Measurements from ENCODE around the gene EVC2.

DNA sequence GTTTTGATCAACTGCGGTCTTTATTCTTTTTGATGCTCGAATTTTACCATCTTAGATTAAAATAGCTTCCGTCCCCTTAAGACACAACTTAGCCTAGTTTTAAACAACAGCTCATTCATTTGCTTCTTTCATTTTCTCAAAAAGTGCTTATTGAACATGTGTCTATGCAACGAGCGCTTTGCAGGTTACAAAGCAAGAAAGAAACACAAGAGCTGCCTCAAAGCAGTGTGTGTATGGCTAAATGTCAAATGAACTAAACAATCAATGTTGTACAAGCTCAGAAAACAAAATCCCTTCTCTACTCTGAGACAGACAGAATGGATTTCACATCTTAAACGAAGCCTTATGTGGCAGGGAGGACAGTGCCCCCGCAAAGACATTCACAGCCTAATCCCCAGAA, 61.0 kb downstream of the EVC2 start:
- TF ChIP-seq EZH2 (IDR thresholded peaks at IDR 0.05; ENCODE audit: insufficient read depth, poor library complexity, severe bottlenecking) (no peak), EZH2phosphoT487 (IDR thresholded peaks at IDR 0.05; ENCODE audit: insufficient read depth, low read depth) (no peak)

All from GM23248 (cell line).